Endothelial cell of umbilical vein (primary cell): ENCODE data around the gene FGD3.

Experiments
- EZH2 ChIP-seq: IDR thresholded peaks from 2 replicates; pipeline ENCODE4 v1.6.1; 2012; ENCODE audit warnings: borderline replicate concordance, low read depth, mild to moderate bottlenecking, moderate library complexity, low read length, inconsistent platforms; ENCODE audit not compliant: severe bottlenecking
- FOS ChIP-seq: IDR thresholded peaks from 2 replicates; pipeline ENCODE4 v1.6.1; 2011; ENCODE audit warnings: mild to moderate bottlenecking, low read length, moderate library complexity, borderline replicate concordance; ENCODE audit not compliant: insufficient read depth
- JUN ChIP-seq: IDR thresholded peaks from 2 replicates; pipeline ENCODE4 v1.6.1; 2011; ENCODE audit warnings: borderline replicate concordance, low read depth; ENCODE audit not compliant: insufficient read length, insufficient read depth
- POLR2A ChIP-seq: IDR thresholded peaks from 2 replicates; pipeline ENCODE4 v1.6.1; 2012; ENCODE audit warnings: low read depth, mild to moderate bottlenecking, control low read depth, low read length
- TF ChIP-seq, protein P1 (sequence below), 2 donors: IDR thresholded peaks; 1 replicate in 1 of 2; 2 replicates in 1 of 2; pipeline ENCODE4 v1.5.1; 2011; ENCODE audit warnings: low read length in 2 of 2, mild to moderate bottlenecking in 2 of 2, moderate library complexity in 2 of 2, control low read depth in 1 of 2, inconsistent platforms in 1 of 2, low read depth in 1 of 2; ENCODE audit not compliant: insufficient read depth in 1 of 2; ENCODE audit errors: extremely low read depth in 1 of 2
- TF ChIP-seq, protein P2 (sequence below): IDR thresholded peaks from 2 replicates; pipeline ENCODE4 v1.6.1; 2011; ENCODE audit not compliant: insufficient read depth, insufficient read length

DNA sequence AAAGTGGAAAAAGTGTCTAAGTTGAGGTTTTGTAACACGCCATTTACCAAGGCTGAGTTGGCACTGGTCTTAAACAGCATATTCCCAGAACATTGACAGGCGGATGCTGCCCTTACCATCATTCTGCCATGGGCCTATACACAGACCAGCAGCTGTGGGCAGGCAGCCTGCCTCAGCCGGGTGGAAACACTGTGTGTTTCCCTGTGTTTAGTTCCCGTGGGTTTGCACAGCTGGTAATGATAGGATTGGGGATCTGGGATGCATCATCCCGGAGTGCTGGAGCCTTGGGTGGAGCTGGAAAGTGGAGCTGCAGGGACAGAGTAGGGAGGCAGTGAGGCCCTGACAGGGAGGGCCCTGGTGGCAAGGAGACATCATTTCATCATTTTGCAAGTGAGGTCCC lies 5.5 kb upstream of the FGD3 start:
- TF ChIP-seq, protein P1, sequence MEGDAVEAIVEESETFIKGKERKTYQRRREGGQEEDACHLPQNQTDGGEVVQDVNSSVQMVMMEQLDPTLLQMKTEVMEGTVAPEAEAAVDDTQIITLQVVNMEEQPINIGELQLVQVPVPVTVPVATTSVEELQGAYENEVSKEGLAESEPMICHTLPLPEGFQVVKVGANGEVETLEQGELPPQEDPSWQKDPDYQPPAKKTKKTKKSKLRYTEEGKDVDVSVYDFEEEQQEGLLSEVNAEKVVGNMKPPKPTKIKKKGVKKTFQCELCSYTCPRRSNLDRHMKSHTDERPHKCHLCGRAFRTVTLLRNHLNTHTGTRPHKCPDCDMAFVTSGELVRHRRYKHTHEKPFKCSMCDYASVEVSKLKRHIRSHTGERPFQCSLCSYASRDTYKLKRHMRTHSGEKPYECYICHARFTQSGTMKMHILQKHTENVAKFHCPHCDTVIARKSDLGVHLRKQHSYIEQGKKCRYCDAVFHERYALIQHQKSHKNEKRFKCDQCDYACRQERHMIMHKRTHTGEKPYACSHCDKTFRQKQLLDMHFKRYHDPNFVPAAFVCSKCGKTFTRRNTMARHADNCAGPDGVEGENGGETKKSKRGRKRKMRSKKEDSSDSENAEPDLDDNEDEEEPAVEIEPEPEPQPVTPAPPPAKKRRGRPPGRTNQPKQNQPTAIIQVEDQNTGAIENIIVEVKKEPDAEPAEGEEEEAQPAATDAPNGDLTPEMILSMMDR (IDR thresholded peaks at IDR 0.05; ENCODE audit: extremely low read depth in 1 of 2, insufficient read depth in 1 of 2, low read depth in 1 of 2, low read length in 2 of 2): no peak
- TF ChIP-seq POLR2A (no peak), FOS (no peak), EZH2 (no peak), JUN (no peak)
- TF ChIP-seq, protein P2, sequence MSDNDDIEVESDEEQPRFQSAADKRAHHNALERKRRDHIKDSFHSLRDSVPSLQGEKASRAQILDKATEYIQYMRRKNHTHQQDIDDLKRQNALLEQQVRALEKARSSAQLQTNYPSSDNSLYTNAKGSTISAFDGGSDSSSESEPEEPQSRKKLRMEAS: no peak
